NK-92 (cell line): ENCODE measurements around the gene DISP3.

Experiments
- DNase-seq: peaks from one replicate; lab custom pipeline; 2025; ENCODE audit not compliant: unreplicated experiment; lab: John Stamatoyannopoulos, UW

The DISP3 gene

GRCh38 chr1:11525516-11525915 lies 46.6 kb downstream of the DISP3 start:
- no peak for DNase-seq

GRCh38 chr1:11526071-11526895 lies 47.3 kb downstream of the DISP3 start:
- DNase-seq = no peak

DNA sequence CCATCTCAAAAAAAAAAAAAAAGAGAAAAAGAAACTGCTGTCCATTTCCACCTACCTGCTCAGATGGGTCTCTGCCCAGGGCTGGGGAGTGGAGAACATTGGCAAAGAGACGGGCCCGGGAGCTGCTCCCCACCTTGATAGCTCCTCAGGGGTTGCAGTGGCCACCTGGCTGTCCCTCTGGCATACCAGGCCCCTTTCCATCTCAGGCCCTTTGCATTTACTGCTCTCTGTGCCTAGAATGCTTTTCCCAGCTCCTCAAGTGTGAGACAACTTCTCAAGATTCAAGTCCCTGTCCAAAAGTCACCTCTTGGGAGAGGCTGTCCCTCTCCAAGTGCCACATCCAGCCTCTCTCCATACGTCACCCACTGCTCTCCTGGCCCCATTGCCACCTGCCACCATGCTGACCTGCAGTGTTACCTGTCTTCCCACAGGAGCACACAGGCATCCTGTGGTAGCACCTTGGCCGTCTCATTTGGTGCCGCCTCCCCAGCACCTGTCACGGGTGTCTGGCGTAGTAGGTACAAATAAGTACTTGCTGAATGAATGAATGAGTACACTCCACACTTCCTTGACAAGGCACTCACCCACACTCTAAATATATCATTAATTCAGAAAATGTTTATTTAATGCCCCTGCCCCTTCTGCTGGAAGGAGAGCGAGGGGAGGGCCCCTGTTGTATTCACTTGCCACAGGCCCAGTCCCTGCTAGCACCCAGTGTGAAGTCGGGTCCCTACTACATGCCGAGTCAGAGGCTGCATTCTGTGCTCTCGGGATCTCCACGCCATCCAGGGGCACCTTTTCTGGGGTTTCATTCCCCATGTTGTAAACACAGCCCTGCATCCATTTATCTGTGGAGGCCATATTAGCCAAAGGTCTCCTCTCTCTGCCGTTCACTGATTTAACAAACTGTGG lies 48.8 kb downstream of the DISP3 start:
- no peak for DNase-seq

GRCh38 chr1:11528611-11529261 lies 49.8 kb downstream of the DISP3 start:
- no peak for DNase-seq

DNA sequence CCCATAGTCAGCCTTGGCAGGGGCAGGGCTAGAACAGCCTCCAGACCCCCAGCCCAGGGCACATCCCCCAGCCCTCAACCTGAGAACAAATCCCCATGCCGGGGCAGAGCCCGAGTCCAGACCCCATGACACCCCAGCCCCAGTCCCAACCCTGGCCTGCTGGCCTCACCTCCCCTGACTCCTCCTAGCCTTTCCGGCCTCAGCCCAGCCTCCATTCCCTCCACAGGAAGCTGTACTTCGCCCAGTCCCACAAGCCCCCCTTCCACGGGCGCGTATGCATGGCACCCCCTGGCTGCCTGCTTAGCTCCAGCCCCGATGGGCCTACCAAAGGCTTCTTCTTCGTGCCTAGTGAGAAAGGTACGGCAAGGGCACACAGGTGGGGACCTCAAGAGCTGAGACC lies 50.4 kb downstream of the DISP3 start:
- no peak for DNase-seq

GRCh38 chr1:11529763-11530730 lies 51.1 kb downstream of the DISP3 start:
- DNase-seq = no peak

- DNase-seq = no peak
Observed at GRCh38 chr1:11530731-11531311, 51.9 kb downstream of the DISP3 start.

- no peak for DNase-seq
Observed at GRCh38 chr1:11531314-11531870, 52.4 kb downstream of the DISP3 start.

- no peak for DNase-seq
Observed at GRCh38 chr1:11531943-11532342, 53.0 kb downstream of the DISP3 start.

DNA sequence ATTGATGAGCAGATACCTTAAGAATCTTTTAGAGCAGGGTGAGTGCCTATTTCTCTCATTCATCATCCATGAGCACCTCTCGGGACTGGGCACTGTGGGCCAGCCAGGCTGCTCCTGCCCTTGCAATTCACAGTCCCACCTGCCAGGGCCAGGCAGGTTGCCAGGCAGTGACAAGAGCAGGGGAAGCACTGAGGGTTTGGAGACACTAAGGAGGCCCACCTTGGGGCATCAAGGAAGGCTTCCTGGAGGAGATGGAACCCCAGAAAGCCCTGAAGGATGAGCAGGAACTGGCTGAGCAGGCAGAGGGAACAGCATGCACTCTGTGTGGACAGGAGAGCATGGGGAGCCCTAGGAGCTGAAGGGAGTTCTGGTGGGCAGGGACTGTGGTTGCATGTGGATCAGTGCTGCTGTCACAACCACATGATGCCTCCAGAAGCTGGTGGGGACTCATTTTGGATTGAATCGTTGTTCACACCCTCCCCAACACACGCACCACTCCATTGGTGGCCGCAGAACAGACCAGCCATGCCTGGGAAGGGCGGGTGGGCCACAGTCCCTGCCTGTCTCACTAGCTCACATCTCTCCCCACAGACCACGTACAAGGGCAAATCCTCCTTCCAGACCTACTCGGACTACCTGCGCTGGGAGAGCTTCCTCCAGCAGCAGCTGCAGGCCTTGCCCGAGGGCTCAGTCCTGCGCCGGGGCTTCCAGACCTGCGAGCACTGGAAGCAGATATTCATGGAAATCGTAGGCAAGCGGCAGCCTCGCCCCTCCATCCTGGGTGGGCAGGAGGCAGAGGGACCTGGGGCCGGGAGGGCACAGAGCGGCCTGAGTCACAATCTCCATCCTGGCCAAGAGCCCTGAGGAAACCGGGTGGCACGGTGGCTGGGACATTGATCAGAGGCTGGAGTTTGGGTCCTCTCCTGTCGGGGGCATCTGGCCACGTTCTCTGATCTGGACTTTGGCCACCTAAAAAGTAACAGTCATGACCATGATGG lies 55.1 kb downstream of the DISP3 start:
- DNase-seq = no peak

DNA sequence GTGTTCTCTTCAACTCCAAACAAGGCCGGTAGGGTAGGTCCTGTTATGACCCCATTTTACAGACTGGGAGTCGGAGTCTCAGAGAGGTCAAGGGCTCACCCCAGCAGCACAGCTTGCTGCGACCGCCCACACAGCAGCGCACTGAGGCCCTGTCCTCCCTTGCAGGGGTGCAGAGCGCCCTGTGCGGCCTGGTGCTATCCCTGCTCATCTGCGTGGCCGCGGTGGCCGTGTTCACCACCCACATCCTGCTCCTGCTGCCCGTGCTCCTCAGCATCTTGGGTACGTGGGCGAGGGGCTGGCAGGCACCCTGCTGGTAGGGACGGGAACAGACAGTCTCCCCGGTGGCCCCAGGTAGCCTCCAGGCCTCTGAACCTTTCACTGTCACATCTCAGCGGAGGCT lies 55.9 kb downstream of the DISP3 start:
- DNase-seq = no peak

DNA sequence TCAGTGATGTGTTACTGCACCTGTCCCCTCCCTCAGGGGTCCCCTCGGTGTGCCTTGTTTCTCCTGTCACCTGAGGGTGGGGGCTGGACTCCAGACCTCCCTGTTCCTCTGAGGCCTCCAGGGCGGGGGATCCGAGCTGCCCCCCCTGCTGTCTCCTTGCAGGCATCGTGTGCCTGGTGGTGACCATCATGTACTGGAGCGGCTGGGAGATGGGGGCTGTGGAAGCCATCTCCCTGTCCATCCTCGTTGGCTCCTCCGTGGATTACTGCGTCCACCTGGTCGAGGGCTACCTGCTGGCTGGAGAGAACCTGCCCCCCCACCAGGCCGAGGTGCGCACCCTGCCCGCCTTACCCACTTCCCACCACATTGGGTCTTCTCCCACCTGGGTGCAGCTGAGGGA lies 56.4 kb downstream of the DISP3 start:
- no peak for DNase-seq

GRCh38 chr1:11535761-11536572 lies 57.0 kb downstream of the DISP3 start:
- DNase-seq = no peak

DNA sequence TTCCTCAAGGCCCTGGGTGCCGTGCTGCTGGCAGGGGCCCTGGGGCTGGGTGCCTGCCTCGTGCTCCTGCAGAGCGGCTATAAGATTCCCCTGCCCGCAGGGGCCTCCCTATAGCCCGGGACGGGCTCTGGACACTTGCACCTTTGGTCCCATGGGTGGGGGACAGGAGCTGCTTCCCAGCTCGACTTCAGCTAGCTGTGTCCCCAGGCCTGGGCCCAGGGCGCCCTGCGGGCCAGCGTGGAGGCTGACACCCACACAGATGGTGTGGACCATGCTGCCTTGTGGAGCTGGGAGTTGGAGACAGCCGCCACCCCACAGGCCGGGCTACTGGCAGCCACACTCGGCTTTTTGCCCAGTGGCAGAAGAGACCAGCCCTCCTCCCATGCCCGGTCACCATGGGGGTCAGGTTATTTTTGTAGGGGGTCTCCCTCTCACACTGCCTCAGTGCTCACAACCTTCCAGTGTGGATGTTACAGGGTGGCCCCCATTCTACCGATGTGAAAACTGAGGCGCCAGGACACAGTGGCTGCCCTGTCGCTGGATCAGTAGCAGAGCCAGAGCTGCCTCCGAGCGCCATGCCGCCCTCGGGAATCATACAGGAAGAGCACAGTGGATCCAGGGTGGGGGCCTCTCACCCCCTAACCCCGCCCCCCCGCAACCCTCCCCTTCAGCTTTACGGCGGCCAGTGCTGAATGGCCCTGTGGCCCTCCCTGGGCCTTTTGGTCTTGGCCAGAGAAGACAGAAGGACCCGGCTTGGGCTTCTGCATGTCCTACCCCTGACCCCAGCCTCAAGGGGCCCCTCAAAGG lies 57.8 kb downstream of the DISP3 start:
- no peak for DNase-seq

DNA sequence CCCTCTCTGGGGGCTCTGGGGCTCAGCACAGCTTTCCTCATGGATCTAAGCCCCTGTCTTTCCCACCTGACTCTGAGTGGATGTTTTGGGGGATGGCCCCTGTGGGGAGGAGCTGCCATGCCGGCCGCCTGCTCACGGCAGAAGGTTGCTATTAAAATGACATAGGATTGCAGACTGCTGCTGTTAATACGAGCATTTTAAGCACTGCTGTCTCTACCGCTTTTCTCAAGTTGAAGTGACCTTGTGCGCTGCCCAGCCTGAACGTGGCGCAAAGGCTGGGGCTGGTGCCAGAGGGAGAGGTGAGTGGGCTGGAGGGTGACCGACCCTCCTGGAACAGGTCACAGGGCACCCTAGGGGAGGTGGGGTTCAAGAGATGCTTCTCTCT lies 58.4 kb downstream of the DISP3 start:
- DNase-seq = no peak

GRCh38 chr1:11537854-11538591 lies 59.1 kb downstream of the DISP3 start:
- DNase-seq = no peak
